Measurements from ENCODE around the gene ACVR1C. TPM values are rescaled to one million over a fixed set of nuclear protein-coding genes. Genes with fewer than 3 reads are reported as not detected.
A peak's percentile ranks its signal among the peaks of the same experiment; 100 is the strongest.

The ACVR1C gene
- total RNA-seq, 6 experiments from 2014 or later = 0.37 to 3.9 (median 1.9) TPM

GRCh38 chr2:157538064-157538463, 90.6 kb downstream of the ACVR1C start:
- TF ChIP-seq, protein P1, sequence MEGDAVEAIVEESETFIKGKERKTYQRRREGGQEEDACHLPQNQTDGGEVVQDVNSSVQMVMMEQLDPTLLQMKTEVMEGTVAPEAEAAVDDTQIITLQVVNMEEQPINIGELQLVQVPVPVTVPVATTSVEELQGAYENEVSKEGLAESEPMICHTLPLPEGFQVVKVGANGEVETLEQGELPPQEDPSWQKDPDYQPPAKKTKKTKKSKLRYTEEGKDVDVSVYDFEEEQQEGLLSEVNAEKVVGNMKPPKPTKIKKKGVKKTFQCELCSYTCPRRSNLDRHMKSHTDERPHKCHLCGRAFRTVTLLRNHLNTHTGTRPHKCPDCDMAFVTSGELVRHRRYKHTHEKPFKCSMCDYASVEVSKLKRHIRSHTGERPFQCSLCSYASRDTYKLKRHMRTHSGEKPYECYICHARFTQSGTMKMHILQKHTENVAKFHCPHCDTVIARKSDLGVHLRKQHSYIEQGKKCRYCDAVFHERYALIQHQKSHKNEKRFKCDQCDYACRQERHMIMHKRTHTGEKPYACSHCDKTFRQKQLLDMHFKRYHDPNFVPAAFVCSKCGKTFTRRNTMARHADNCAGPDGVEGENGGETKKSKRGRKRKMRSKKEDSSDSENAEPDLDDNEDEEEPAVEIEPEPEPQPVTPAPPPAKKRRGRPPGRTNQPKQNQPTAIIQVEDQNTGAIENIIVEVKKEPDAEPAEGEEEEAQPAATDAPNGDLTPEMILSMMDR (IDR thresholded peaks at IDR 0.05) = no peak
- 75% methylated on average over 1 of the region's 1 CpG for WGBS (ENCODE audit: insufficient coverage, low coverage, low lambda C conversion rate, missing lambda C conversion rate)
- intact Hi-C loops (cut with DNase I) = no loop called here

GRCh38 chr2:157536815-157537214, 91.8 kb downstream of the ACVR1C start:
- ATAC-seq = no peak
- no peak for TF ChIP-seq POLR2A (IDR thresholded peaks at IDR 0.05)
- TF ChIP-seq, protein P1 (IDR thresholded peaks at IDR 0.05) = no peak
- WGBS (ENCODE audit: insufficient coverage, low coverage, low lambda C conversion rate, missing lambda C conversion rate) = 83% methylated on average over 1 of the region's 1 CpG

More at GRCh38 chr2:157538064-157538463, 90.6 kb downstream of the ACVR1C start:
- Histone ChIP-seq H3K9me3 (no peaks in the 10 kb centered on the region), H3K4me3 (no peak overlapping the region), H3K27ac (no peak overlapping the region), H3K36me3 (no peaks in the 10 kb centered on the region), H3K4me1 (no peaks in the 10 kb centered on the region), H3K27me3 (no peaks in the 10 kb centered on the region)
- DNase-seq = no peak
- ATAC-seq = peak in 1 of 4 donors; percentile 52

GRCh38 chr2:157528963-157529751, 99.5 kb downstream of the ACVR1C start:
- H3K36me3 ChIP-seq = no peaks in the 10 kb centered on the region
- no peaks in the 10 kb centered on the region for H3K9me3 ChIP-seq
- 52% methylated on average over 4 of the region's 4 CpGs for whole genome bisulfite sequencing (ENCODE audit: insufficient coverage, low coverage, low lambda C conversion rate, missing lambda C conversion rate)
- ATAC-seq (peak; percentile 53 to 89 (median 80)), DNase-seq (no peak)
- H3K4me3 ChIP-seq = no peak overlapping the region
- no peak overlapping the region for H3K27ac ChIP-seq
- no peaks in the 10 kb centered on the region for H3K27me3 ChIP-seq
- intact Hi-C loops (cut with DNase I) = no loop called here
- no peak for TF ChIP-seq POLR2A (IDR thresholded peaks at IDR 0.05)
- TF ChIP-seq, protein P1 (IDR thresholded peaks at IDR 0.05) = peak in 1 of 4 donors; percentile 21
- no peaks in the 10 kb centered on the region for H3K4me1 ChIP-seq

More at GRCh38 chr2:157536815-157537214, 91.8 kb downstream of the ACVR1C start:
- intact Hi-C loops (cut with DNase I) = no loop called here
- Histone ChIP-seq H3K27me3 (no peaks in the 10 kb centered on the region), H3K27ac (no peak overlapping the region), H3K4me1 (no peaks in the 10 kb centered on the region), H3K36me3 (no peaks in the 10 kb centered on the region), H3K4me3 (no peak overlapping the region), H3K9me3 (no peaks in the 10 kb centered on the region)
- DNase-seq = no peak

DNA sequence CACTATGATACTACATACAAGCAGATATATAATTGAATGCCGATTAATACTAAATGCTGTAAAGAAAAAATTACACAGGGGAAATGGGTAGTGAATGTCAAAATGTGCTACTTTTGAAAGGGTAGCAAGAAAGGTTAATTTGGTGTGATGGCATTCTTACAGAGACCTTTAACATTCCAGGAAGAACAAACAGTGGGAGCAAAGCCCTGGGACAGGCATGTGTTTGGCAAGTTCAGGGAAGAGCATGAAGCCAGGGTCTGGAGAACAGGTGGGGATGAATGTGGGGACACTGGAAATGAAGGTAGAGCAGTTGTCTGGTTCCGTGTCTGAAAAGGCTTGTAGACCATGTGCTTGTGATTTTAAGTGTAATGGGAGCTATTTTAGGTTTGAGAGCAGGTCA, 102.6 kb downstream of the ACVR1C start:
- H3K9me3 ChIP-seq = no peaks in the 10 kb centered on the region
- 70% methylated on average over 2 of the region's 2 CpGs for WGBS (ENCODE audit: insufficient coverage, low coverage, low lambda C conversion rate, missing lambda C conversion rate)
- TF ChIP-seq, protein P1 (IDR thresholded peaks at IDR 0.05) = no peak
- no peak for TF ChIP-seq POLR2A (IDR thresholded peaks at IDR 0.05)
- no peaks in the 10 kb centered on the region for H3K4me1 ChIP-seq
- H3K27me3 ChIP-seq = no peaks in the 10 kb centered on the region
- no peak overlapping the region for H3K4me3 ChIP-seq
- ATAC-seq (peak; percentile 48 to 68 (median 66)), DNase-seq (peak in 1 of 3 donors; percentile 50)
- no peaks in the 10 kb centered on the region for H3K36me3 ChIP-seq
- no peak overlapping the region for H3K27ac ChIP-seq
- intact Hi-C loops (cut with DNase I) = no loop called here

Measured in right lobe of liver (tissue), 6 donors.